Retina (tissue), 1 donor: ENCODE measurements around the gene BARX1.
"Not testable (repeated sequence)": the region's sequence is repeated elsewhere in the genome, so short reads cannot be mapped to it uniquely, and the experiment has no call there.

Experiments used
- DNase-seq: peaks from one replicate; pipeline ENCODE4 v3.0.0-alpha.2; 2016

Gene BARX1, protein sequence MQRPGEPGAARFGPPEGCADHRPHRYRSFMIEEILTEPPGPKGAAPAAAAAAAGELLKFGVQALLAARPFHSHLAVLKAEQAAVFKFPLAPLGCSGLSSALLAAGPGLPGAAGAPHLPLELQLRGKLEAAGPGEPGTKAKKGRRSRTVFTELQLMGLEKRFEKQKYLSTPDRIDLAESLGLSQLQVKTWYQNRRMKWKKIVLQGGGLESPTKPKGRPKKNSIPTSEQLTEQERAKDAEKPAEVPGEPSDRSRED

DNA sequence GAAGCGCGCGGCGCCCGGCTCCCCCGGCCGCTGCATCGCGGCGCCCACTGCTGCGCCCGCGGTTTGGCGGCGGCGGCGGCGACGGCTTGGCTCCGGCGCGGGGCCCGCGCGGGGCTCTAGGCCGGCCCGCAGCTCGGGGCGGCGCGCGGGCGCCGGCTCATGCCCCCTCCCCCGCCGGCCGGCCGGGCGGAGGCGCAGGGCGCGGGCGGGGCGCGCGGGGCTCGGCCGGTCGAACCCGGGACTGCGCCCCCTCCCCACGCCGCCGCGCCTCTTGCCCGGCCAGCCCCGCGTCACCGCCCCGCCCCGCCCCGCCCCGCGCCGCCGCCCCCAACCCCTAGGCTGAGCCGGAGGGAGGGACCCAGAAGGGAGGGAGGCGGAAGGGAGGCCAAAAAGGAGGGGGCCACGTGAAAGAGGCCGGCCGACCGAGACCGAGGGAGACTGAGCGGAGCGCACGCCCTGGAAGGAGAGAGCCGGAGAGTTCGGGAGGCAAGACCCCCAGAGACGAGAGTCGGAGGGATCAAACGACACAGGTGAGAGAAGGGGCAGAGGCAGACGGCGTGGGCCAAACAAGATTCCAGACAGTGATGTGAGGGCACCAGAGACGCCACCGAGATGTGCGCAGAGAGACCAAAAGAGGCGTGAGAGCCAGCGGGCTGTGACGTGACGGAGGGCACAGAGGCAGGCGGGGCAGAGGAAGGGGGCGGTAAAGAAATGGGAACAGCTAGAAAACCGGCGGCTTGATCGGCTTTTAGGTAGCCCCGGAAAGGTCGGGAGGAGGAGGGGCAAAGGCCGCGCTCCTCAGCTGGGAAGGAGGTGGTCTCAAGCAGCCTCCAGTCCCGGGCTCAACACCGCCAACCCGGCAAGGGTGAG is at the start of gene BARX1:
BARX1 (minus strand) TSS at position 245 of the 870 bp plus-strand sequence; CDS start at position 36, 209 bp downstream.
- peak; percentile 71 for DNase-seq

DNA sequence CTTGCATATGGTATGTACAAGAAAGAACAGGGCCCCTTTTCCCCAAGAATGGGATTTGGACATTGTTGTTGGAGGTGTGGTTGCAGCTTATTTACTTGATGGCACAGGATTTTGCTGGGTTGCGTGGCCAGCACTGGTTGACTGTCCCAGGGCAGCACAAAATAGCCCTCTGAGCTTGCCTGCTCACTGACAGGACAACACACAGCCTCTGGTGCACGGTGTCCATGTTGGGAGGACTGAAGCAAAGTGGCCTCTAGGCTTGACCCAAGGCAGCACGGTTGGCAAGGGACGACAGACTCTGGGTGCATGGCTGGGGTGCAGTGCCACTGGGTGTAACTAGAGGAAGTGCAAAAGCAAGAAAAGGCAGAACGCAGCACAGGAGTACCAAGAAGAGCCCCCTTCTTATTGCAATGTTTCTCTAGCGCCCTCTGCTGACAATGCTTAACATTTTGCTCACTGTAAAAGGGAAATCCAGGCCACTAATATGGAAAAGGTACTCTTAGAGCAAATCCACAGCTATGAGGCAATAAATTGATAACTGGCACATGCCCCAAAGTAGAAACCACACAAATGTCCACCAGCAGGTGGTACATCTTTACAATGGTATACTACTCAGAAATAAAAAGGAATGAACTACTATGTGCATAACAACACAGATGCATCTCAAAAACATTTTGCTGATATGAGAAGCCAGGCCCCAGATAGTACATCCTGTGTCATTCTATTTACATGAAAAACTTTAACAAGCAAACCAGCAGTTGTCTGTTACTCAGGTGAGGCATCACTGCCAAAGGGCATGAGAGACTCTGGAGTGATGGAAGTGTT is 47.4 kb upstream of the BARX1 start:
- DNase-seq: peak; percentile 54

DNA sequence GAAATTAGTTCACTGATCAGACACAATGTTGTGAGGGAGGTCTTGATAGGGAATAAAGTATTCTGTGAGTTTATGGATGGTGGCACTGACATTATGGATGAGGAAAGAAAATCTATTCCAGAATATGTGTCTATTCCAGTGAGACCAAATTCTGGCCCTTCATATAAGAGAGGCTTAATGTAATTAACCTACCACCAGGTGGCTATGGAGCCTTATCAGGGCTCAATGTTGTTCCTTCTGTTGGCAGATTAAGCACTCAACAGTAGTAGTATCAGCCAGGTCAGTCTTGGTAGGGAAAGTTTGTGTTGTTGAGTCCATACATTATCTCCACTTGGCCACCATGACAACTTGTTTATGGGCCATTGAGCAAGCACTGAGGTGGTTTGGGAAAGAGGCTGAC is 41.7 kb upstream of the BARX1 start:
- no peak for DNase-seq

DNA sequence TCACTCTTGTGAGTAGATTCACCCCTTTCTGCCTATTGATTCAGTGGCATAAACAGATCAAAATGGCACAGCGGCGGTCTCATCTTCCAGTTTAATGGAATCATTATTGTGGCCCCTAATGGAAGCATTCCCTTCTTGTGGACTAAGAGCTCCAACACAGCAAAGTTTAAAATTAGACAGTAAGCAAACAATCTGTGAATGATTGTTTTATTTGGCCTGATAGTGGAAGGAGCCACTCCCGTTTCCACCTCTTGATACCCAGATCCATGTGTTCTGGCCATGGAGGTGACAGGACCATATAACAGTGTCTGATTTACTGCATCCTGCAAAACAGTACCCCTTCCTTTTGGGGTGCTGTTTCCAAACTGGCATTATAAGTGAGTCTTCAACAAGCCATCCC is 41.2 kb upstream of the BARX1 start:
- no peak for DNase-seq

DNA sequence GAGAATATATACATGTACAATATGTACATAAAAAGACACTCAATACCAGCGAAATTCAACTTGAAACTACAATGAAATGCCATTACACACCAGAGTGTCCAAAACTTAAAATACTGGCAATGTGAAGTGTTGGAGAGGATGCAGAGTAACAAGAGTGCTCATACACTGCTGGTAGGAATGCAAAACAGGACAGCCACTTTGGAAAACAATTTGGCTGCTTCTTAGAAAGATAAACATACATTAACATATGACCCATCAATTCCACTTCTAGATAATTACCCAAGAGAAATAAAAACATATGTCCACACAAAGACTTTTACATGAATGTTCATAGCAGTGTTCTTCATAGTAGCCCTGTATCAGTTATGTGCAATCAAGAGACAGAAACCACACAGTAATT is 39.4 kb upstream of the BARX1 start:
- DNase-seq: no peak

DNA sequence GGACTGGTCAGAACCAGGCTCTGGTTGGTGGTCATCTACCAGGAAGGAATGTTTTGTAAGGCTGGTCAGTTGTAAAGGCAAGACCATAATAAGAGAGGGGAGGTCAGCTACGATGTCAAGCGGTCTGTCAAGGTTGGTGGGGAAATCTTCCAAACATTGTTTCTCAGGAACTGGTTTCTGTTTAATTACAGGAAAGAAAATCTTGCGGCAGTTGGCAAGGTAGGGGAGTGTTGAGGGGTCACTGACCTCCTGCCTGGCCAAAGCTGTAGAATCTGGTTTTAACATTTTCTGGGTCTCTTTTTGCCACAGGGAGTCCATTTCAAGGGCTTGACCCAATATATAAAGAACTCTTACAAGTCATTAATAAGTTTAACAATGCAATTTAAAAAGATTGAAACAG is 39.0 kb upstream of the BARX1 start:
- no peak for DNase-seq

DNA sequence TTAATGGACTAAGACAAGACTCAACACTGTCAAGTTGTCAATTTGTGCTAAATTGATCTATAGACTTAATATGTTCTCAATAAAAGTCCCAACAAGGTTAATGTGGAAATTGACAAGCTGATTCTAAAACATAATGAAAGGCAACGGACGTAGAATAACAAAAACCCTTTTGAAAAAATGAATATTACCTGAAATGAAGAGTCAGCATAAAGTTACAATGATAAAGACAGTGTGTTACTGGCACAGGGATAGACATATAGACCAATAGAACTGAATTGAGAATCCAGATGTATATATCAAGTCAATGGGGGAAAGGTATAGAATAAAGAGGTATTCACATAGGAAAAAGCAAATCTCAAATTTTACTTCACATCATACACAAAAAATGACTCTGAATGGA is 37.7 kb upstream of the BARX1 start:
- DNase-seq: no peak

DNA sequence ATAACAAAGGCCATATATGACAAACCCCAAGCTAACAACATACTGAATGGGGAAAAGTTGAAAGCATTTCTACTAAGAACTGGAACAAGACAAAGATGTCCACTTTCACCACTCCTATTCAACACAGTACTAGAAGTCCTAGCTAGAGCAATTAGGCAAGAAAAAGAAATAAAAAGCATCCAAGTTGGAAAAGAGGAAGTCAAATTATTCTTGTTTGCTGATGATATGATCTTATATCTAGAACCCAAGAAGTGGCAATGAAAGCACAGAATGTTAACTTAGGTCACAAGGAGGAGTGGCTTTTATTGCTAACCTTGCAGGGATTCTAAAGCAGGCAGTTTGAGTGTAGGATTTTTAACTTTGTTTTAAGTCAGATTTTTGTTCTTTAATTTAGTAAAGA is 35.3 kb upstream of the BARX1 start:
- DNase-seq: no peak

DNA sequence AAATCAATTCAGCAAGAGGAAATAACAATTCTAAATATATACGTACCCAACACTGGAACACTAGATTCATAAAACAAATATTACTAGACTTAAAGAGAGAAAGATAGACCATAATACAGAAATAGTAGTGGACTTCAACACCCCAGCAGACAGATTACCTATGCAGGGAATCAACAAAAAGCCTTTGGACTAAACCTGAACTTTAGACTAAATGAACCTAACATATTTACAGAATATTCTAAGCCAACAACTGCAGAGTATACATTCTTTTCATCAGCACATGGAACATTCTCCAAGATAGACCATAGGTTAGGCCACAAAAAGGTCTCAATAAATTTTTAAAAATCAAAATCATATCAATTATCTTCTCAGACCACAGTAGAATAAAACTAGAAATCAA is 32.9 kb upstream of the BARX1 start:
- DNase-seq: no peak

DNA sequence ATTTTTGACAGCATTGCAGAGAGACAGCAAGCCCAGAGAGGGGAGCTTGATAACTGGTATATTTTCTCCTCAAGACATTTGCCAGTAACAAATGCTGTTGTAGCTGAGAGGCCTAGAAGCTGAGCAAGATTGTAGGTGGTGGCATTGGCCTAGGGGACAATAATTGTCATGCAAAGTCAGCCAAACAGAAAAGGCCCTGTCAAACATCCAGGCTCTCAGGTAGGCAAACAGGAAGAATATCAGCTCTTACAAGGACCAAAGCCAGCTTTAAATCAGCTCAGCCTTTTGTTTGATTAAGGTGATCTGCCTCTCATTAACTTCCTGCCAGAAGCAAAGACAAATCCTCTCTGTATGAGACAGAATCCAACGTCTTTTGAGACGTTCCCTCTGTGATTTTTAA is 29.7 kb upstream of the BARX1 start:
- no peak for DNase-seq

DNA sequence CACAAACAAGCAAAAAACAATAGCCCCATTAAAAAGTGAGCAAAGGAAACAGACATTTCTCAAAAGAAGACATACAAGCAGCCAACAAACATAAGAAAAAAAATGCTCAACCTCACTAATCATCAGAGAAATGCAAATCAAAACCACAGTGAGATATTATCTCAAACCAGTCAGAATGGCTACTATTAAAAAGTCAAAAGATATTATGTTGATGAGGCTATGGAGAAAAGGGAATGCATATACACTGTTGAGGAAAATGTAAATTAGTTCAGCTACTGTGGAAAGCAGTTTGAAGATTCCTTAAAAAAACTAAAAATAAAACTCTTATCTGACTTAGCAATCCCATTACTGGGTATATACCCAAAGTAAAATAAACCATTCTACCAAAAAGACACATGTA is 28.7 kb upstream of the BARX1 start:
- no peak for DNase-seq

DNA sequence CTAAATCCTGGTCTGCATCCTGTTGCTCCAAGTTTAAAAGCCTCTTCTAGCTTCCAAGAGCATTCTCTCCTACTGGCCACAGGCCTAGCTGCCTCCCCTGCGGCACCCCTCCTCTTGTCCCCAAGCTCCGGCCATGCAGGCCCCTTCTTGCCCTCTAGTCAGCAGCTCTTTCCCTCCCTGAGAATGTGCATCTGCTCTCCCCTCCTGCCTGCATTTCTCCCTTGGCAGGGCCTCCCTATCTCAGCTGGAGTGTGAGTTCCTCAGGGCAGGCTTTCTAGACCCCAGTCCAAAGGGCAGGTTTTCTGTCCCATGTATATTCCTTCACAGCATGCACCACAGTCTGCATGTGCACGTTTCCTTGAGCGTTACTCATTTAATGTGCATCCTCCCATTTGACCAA is 24.6 kb upstream of the BARX1 start:
- no peak for DNase-seq

DNA sequence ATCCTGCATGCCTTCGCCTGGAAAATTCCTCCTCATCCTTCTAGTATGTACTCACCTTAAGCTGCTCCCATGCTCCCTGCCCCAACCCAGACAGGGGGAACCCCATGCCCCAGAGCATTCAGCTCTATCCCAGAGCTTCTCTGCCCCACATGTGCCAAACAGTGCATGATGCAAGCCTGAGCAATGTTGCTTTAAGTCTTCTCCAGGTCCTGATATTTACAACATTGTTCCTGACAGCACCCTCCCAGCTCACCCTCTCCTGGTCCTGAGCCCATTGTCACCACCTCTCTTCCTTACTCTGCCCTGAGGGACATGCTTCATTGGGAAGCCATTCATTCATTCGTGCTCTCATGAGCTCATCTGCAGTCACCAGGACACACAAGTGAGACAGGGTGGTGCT is 23.4 kb upstream of the BARX1 start:
- DNase-seq: no peak

DNA sequence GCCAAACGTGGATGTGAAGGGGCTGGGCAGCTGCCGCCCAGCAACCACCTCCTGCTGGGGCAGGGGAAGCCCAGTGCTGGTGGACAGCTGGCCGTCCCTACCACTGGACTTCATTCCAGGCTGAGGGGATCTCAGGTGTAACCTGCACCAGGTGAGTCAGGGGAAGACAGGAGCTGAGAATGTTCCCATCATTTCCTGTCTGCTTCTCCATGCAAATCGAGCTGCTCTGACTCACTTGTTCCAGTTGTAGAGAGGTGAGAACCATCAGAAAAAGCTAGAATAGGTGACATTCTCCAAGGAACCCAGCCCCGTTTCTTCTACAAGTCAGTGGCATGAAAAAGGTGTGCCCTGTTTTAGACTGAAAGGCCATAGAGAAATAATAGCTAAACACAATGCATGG is 21.8 kb upstream of the BARX1 start:
- no peak for DNase-seq

DNA sequence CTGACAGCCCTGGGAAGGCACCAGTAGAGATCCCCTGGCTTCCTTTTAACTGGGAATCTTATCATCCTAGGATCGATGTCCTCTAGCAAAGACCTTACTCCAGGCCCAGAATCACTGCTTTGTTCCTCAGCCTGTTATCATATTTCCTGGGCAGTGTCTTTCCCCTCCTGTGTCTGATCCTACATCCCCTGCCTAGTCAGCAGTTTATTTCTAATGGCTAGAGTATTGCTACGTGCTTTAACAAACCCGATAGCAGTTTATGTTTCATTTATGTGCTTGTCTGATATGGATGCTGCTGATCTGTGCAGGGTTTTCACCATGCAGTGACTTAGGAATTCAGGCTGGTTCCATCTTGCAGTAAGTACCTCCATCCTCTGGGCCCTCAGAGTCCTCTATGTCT is 20.9 kb upstream of the BARX1 start:
- DNase-seq: no peak

DNA sequence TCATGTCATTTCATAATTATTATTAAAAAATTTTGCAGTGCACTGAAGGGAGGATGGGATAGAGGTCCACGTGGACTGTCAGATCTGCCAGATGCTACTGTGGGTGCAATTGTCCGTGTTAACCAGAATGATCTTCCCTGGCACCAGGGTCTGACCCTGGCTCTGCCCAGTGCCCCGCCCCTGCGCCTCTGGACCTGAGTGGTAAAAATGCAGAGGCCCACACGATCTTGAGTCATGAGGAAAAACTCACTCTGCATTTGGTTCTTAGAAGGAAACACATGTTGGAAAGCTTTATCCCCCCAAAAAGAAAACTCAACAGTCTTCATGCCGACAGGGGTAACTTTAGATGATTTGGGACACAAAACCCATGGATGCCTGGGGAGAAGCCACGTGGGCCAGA is 20.1 kb upstream of the BARX1 start:
- no peak for DNase-seq

DNA sequence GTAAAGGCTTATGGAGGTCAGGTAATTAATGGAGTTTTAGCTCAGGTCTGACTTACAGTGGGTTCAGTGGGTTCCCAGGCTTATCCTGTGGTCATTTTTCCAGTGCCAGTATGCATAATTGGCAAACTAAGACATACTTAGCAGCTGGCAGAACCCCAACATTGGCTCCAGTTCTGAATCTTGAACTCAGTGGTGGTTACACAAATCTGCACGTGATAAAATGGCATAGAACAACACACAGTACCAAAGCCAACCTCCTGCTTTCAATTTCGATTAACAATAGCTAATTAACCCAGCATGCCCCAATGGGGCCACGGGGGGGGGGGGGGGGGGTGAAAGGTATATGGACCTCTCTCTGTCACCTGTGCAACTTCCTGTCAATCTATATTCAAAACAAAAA is 19.0 kb upstream of the BARX1 start:
- no peak for DNase-seq

DNA sequence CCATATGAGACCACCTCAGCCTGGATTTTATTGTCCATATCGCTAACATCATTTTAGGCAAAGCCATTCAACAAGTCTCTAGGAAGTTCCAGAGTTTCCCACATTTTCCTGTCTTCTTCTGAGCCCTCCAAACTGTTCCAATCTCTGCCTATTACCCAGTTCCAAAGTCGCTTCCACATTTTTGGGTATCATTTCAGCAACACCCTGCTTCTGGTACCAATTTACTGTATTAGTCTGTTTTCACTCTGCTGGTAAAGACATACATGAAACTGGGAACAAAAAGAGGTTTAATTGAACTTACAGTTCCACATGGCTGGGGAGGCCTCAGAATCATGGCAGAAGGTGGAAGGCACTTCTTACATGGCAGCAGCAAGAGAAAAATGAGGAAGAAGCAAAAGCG is 17.5 kb upstream of the BARX1 start:
- not testable (repeated sequence) for DNase-seq

DNA sequence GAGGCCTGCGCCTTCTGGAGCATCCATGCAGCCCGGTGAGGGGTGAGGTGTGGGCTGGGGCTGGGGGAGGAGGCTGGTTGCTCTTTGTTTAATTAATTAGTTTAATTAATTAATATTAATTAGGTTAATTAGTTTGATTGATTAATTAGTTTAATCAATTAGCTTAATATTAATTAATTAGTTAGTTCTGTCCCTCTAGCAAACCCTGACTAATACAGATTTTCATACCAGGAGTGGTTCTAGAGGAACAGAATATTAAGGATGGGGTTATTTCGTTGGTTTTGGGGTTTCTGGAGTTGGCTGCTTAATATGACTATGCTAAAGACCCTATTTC is 14.1 kb upstream of the BARX1 start:
- no peak for DNase-seq

DNA sequence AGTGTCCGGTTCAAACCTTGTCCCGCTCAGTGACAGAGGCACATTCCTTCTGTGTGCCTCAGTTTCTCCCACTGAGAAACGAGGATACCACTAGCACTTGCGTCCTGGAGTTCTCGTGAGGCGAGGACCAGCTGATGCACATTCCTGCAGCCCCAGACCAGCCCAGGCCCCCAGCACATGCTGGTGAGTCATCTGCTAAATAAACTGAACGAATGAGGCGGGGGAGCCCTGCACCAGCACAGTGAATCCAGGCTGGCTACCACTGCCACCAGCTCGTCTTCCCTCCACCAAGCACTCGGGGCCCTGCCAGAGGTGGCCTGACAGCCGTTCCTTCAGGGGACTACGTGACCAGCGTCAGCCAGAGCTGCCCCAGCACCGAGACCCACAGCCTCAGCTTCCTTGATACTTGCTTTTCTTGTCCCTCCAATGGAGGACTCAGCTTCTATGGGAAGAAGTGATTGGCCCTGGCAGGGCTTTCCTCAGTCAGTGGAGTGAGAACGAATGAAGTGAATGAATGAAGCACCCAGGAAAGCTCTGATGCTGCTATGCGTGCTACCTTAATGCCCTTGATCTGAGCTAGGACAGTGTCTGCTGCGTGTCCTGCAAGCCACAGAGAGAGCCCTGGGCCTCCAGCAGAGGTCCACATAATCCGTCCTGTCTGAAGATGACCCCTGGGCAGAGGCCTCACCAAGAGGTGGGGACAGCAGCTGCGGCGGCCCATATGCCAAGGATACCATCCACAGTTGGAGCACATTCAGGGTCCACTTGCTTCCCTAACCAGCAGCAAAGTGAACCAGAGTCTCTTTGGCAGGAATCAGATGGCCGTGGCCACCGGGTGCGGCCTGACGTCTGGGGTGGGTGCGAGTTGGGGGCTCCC is 13.5 kb upstream of the BARX1 start:
- no peak for DNase-seq

DNA sequence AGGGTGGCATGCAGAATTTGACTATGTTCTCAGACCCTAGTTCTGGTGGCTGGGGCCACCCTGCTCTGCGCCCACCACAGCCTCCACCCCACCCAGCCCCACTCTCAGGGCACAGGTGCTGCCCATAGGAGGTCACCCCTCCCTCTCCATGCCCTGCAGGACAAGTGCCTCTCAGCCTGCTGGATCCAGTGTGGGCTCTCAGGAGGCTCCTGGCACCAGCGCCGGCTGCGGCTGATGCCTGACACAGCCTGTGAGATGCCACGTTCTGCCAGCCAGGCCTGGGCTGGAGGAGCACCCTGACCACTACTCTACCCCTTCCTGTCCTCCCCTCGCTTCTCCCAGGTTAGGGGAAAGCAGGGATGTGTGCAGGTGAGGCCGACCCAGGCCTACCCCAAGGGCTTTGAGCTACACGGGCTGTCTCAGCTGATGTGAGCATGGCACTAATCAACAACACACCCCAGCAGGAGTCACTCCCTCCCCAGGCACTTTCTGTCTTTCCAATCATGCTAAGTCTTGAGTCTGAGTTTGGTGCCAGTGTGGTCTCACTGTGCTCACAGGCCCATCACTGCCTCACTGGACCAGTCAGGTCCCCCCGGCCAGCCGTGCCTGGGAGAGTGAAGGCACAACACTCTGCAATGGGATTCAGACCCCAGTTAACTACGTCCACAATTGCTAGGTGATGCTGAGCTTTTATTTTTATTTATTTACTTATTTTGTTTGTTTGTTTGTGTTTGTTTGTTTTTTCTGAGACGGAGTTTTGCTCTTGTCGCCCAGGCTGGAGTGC is 12.1 kb upstream of the BARX1 start:
- no peak for DNase-seq
